ENCODE measurements around the gene DUSP3. TPM values are rescaled to one million over a fixed set of nuclear protein-coding genes. Genes with fewer than 3 reads are reported as not detected.

Gene DUSP3
- total and polyA plus RNA-seq, 10 of the 15 experiments (the other 5 are each of a cell fraction or from before 2014, with no cell fraction given): 1.5 to 12.1 (median 3.8) TPM

DNA sequence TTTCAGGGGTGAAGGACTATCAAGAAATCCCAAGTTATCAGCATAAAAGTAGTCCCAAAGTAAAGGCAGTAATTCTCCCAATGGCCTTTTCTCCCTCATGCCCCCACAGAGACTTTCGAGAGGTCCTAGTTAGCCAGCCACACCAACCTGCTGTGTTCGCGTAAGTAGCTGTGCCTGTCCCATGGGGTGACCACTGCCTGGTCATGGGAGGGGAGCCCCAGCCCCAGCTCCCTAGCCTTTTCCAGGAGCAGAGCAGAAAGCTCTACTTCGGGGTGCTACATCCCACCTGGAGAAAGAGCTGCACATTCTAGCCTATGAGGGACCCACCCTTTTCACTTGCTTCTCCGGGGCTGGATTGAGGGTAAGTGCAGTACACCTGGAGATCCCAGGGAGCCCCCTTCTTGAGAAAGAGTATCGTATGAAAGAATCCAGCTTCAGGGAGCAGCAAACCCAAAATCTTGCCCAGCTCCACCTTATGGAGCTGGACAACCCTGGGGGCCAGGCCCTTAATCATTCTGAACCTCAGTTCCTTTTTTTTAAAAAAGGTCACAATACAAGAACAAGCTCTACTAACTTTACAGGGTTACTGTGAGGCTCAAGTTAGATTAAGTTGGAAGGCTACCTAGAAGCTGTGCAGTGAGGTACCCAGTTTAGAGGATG is 11.6 kb downstream of the DUSP3 start:
- CTCF ChIA-PET: interaction anchor here (0.7 to 14.6 kb wide), 26 partner anchors 10 to 284 kb away, joined by 3 to 515 read pairs (median 4); partner anchors contain the start of genes CD300LG, CFAP97D1, DHX8 and ETV4
- DNase-seq (ENCODE audit: low read depth, low spot score): no peak
- H3K27me3 ChIP-seq (replicated peaks in 1 of 2; ENCODE audit: control insufficient read depth in 2 of 2, insufficient read depth in 2 of 2, low read length in 1 of 2): no peaks in the 10 kb centered on the region; a peak in 1 of 4 replicates
- RAD21 ChIA-PET (ENCODE audit: unreplicated experiment): interaction anchor here (1.0 to 3.8 kb wide), 2 partner anchors 73 to 193 kb away, joined by 3 to 14 read pairs; no protein-coding TSS in a partner anchor
- no TSS peak for BruUV-seq (replicated peaks)
- H3K4me3 ChIP-seq: no peak overlapping the region
- ATAC-seq: no peak
- SMC1A ChIA-PET (ENCODE audit: uncharacterized antibody, unreplicated experiment): interaction anchor here (0.8 to 3.9 kb wide), 3 partner anchors 68 to 77 kb away, joined by 3 to 40 read pairs (median 4); no protein-coding TSS in a partner anchor
- H3K4me1 ChIP-seq (ENCODE audit: control insufficient read depth, insufficient read depth, low read length): peaks cover 7% of the 10 kb centered on the region
- H3K27ac ChIP-seq (ENCODE audit: control insufficient read depth, insufficient read depth): no peak overlapping the region
- in situ Hi-C loops (cut with MboI) (no loop called here), intact Hi-C loops (cut with micrococcal nuclease; ENCODE audit: unreplicated experiment) (no loop called here)
- H3K9ac ChIP-seq (ENCODE audit: control insufficient read depth, insufficient read depth, low read length): no peak overlapping the region
- H3K4me2 ChIP-seq (ENCODE audit: control insufficient read depth, insufficient read depth): no peak overlapping the region
- no peaks in the 10 kb centered on the region for H3K79me2 ChIP-seq (ENCODE audit: control insufficient read depth, insufficient read depth, low read length)
- FAIRE-seq: no peak
- POLR2A ChIA-PET: interaction anchor here (0.5 kb wide), 1 partner anchor 341 kb away, joined by 10 read pairs; no protein-coding TSS in a partner anchor
- no peaks in the 10 kb centered on the region for H3K9me3 ChIP-seq (replicated peaks; ENCODE audit: control insufficient read depth, insufficient read depth, low read length)
- no peak for TF ChIP-seq HCFC1 (IDR thresholded peaks at IDR 0.05; ENCODE audit: low read length)
- TF ChIP-seq, protein P1, sequence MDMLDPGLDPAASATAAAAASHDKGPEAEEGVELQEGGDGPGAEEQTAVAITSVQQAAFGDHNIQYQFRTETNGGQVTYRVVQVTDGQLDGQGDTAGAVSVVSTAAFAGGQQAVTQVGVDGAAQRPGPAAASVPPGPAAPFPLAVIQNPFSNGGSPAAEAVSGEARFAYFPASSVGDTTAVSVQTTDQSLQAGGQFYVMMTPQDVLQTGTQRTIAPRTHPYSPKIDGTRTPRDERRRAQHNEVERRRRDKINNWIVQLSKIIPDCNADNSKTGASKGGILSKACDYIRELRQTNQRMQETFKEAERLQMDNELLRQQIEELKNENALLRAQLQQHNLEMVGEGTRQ (IDR thresholded peaks at IDR 0.05; ENCODE audit: borderline replicate concordance, low read depth, low read length): no peak
- no peak for TF ChIP-seq POLR2A (IDR thresholded peaks at IDR 0.05; ENCODE audit: low read depth, low read length)
- no peak for TF ChIP-seq RFX5 (IDR thresholded peaks at IDR 0.05; ENCODE audit: low read depth, low read length)
- no peak for TF ChIP-seq STAT3 (IDR thresholded peaks at IDR 0.05; ENCODE audit: low read depth, low read length)
- TF ChIP-seq, protein P2, sequence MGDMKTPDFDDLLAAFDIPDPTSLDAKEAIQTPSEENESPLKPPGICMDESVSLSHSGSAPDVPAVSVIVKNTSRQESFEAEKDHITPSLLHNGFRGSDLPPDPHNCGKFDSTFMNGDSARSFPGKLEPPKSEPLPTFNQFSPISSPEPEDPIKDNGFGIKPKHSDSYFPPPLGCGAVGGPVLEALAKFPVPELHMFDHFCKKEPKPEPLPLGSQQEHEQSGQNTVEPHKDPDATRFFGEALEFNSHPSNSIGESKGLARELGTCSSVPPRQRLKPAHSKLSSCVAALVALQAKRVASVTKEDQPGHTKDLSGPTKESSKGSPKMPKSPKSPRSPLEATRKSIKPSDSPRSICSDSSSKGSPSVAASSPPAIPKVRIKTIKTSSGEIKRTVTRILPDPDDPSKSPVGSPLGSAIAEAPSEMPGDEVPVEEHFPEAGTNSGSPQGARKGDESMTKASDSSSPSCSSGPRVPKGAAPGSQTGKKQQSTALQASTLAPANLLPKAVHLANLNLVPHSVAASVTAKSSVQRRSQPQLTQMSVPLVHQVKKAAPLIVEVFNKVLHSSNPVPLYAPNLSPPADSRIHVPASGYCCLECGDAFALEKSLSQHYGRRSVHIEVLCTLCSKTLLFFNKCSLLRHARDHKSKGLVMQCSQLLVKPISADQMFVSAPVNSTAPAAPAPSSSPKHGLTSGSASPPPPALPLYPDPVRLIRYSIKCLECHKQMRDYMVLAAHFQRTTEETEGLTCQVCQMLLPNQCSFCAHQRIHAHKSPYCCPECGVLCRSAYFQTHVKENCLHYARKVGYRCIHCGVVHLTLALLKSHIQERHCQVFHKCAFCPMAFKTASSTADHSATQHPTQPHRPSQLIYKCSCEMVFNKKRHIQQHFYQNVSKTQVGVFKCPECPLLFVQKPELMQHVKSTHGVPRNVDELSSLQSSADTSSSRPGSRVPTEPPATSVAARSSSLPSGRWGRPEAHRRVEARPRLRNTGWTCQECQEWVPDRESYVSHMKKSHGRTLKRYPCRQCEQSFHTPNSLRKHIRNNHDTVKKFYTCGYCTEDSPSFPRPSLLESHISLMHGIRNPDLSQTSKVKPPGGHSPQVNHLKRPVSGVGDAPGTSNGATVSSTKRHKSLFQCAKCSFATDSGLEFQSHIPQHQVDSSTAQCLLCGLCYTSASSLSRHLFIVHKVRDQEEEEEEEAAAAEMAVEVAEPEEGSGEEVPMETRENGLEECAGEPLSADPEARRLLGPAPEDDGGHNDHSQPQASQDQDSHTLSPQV (IDR thresholded peaks at IDR 0.05): no peak
- no peak for TF ChIP-seq ZZZ3 (IDR thresholded peaks at IDR 0.05; ENCODE audit: control insufficient read depth, insufficient read length, low read depth)
- TF ChIP-seq, protein P3, sequence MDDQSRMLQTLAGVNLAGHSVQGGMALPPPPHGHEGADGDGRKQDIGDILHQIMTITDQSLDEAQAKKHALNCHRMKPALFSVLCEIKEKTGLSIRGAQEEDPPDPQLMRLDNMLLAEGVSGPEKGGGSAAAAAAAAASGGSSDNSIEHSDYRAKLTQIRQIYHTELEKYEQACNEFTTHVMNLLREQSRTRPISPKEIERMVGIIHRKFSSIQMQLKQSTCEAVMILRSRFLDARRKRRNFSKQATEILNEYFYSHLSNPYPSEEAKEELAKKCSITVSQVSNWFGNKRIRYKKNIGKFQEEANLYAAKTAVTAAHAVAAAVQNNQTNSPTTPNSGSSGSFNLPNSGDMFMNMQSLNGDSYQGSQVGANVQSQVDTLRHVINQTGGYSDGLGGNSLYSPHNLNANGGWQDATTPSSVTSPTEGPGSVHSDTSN (IDR thresholded peaks at IDR 0.05; ENCODE audit: insufficient replicate concordance, low read depth, low read length): no peak
- TF ChIP-seq, protein P4, sequence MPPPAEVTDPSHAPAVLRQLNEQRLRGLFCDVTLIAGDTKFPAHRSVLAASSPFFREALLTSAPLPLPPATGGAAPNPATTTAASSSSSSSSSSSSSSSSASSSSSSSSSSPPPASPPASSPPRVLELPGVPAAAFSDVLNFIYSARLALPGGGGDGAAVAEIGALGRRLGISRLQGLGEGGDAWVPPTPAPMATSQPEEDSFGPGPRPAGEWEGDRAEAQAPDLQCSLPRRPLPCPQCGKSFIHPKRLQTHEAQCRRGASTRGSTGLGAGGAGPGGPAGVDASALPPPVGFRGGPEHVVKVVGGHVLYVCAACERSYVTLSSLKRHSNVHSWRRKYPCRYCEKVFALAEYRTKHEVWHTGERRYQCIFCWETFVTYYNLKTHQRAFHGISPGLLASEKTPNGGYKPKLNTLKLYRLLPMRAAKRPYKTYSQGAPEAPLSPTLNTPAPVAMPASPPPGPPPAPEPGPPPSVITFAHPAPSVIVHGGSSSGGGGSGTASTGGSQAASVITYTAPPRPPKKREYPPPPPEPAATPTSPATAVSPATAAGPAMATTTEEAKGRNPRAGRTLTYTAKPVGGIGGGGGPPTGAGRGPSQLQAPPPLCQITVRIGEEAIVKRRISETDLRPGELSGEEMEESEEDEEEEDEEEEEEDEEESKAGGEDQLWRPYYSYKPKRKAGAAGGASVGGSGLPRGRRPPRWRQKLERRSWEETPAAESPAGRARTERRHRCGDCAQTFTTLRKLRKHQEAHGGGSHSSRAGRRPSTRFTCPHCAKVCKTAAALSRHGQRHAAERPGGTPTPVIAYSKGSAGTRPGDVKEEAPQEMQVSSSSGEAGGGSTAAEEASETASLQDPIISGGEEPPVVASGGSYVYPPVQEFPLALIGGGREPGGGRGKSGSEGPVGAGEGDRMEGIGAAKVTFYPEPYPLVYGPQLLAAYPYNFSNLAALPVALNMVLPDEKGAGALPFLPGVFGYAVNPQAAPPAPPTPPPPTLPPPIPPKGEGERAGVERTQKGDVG (CRISPR knock-in tag; IDR thresholded peaks at IDR 0.05): no peak
- WGBS (ENCODE audit: insufficient coverage, insufficient replicate concordance, low lambda C conversion rate, missing lambda C conversion rate): 90% methylated on average over 6 of the region's 6 CpGs
- no peak overlapping the region for H2AFZ ChIP-seq (ENCODE audit: control insufficient read depth, low read depth, low read length)
- no peaks in the 10 kb centered on the region for H4K20me1 ChIP-seq (ENCODE audit: control insufficient read depth, insufficient read depth)
- H3K36me3 ChIP-seq (ENCODE audit: control insufficient read depth in 2 of 2, insufficient read depth in 2 of 2, low read length in 1 of 2): no peaks in the 10 kb centered on the region; a peak in 1 of 4 replicates
